Prostate gland (tissue), 2 donors: ENCODE measurements around the gene VSTM2A.

Experiments
- CTCF ChIP-seq, 4 experiments: fragments of 200-600 bp in 2 of 4; fragments of 450-650 bp in 2 of 4; sonication (generic) in 2 of 4; IDR thresholded peaks; 1 replicate in 3 of 4; 2 replicates in 1 of 4; pipeline ENCODE4 v1.5.1; 2016 to 2019; ENCODE audit warnings: antibody characterized with exemption in 4 of 4, mild to moderate bottlenecking in 2 of 4, moderate library complexity in 2 of 4
- POLR2A ChIP-seq: fragments of 450-650 bp; IDR thresholded peaks from one replicate; pipeline ENCODE4 v1.6.1; 2016; ENCODE audit warnings: antibody characterized with exemption, mild to moderate bottlenecking
- POLR2AphosphoS5 ChIP-seq: sonication (generic); formaldehyde crosslinking; IDR thresholded peaks from one replicate; pipeline ENCODE4 v1.6.1; 2017; ENCODE audit warnings: antibody characterized with exemption

- TF ChIP-seq CTCF (IDR thresholded peaks at IDR 0.05) = no peak
- no peak for TF ChIP-seq POLR2AphosphoS5
- no peak for TF ChIP-seq POLR2A
These were observed 17.2 kb downstream of the VSTM2A start for GRCh38 chr7:54559401-54559800.
